PFSK-1 (cell line): Measurements from ENCODE around the gene IGFBP5.

Experiments used
- POLR2AphosphoS5 ChIP-seq: IDR thresholded peaks from 2 replicates; pipeline ENCODE4 v1.6.1; 2012; ENCODE audit warnings: low read depth, mild to moderate bottlenecking, control low read depth, low read length, moderate library complexity
- REST ChIP-seq, 2 experiments: IDR thresholded peaks; 2 replicates each; pipeline versions ENCODE4 v1.6.1 to v1.8.0; 2011 to 2012; ENCODE audit warnings: low read depth in 2 of 2, low read length in 2 of 2, control low read depth in 1 of 2, inconsistent platforms in 1 of 2, mild to moderate bottlenecking in 1 of 2, moderate library complexity in 1 of 2; ENCODE audit not compliant: insufficient read depth in 1 of 2
- SIN3A ChIP-seq: IDR thresholded peaks from 2 replicates; pipeline ENCODE4 v1.6.1; 2012; ENCODE audit warnings: mild to moderate bottlenecking, low read length, moderate library complexity, borderline replicate concordance; ENCODE audit not compliant: insufficient read depth
- TAF1 ChIP-seq: IDR thresholded peaks from 2 replicates; pipeline ENCODE4 v1.6.1; 2012; ENCODE audit warnings: low read length, control low read depth, borderline replicate concordance; ENCODE audit not compliant: insufficient read depth

- no peak for TF ChIP-seq TAF1
- no peak for TF ChIP-seq REST (IDR thresholded peaks at IDR 0.05; ENCODE audit: insufficient read depth in 1 of 2, low read depth in 2 of 2, low read length in 2 of 2)
- no peak for TF ChIP-seq SIN3A
- no peak for TF ChIP-seq POLR2AphosphoS5
Observed at GRCh38 chr2:216659276-216659675, 36.1 kb downstream of the IGFBP5 start.
